ENCODE data around the gene NQO2. TPM values are rescaled to one million over a fixed set of nuclear protein-coding genes. Genes with fewer than 3 reads are reported as not detected.
"Not testable (repeated sequence)": the region's sequence is repeated elsewhere in the genome, so short reads cannot be mapped to it uniquely, and the experiment has no call there.

The NQO2 gene
- total RNA-seq, 1 donor from 2014 or later = 31.6 TPM

- ATAC-seq = peak; percentile 73
Observed at GRCh38 chr6:2989332-2990247, 10.1 kb upstream of the NQO2 start.

- no peak for ATAC-seq
Observed at GRCh38 chr6:2990248-2990931, 9.3 kb upstream of the NQO2 start.

GRCh38 chr6:2990932-2991506 is 8.7 kb upstream of the NQO2 start:
- no peak for ATAC-seq

- ATAC-seq = no peak
Observed at GRCh38 chr6:2992330-2992979, 7.2 kb upstream of the NQO2 start.

- no peak for ATAC-seq
Observed at GRCh38 chr6:2993755-2994317, 5.9 kb upstream of the NQO2 start.

- ATAC-seq = peak; percentile 74
Observed at GRCh38 chr6:2998249-2998997, 1.3 kb upstream of the NQO2 start.

- peak; percentile 44 for ATAC-seq
Observed at GRCh38 chr6:2998998-2999617, 586 bp upstream of the NQO2 start.

GRCh38 chr6:3001146-3001772 is 1.6 kb downstream of the NQO2 start:
- no peak for ATAC-seq

- peak; percentile 34 for ATAC-seq
Observed at GRCh38 chr6:3001773-3002293, 2.1 kb downstream of the NQO2 start.

GRCh38 chr6:3003226-3003625 is 3.5 kb downstream of the NQO2 start:
- ATAC-seq = not testable (repeated sequence)

- ATAC-seq = no peak
Observed at GRCh38 chr6:3005077-3005476, 5.4 kb downstream of the NQO2 start.

GRCh38 chr6:3005874-3006273 is 6.2 kb downstream of the NQO2 start:
- no peak for ATAC-seq

- ATAC-seq = no peak
Observed at GRCh38 chr6:3006476-3006875, 6.8 kb downstream of the NQO2 start.

GRCh38 chr6:3007571-3007970 is 7.9 kb downstream of the NQO2 start:
- no peak for ATAC-seq

- not testable (repeated sequence) for ATAC-seq
Observed at GRCh38 chr6:3008712-3009265, 9.1 kb downstream of the NQO2 start.

GRCh38 chr6:3009930-3010329 is 10.2 kb downstream of the NQO2 start:
- ATAC-seq = no peak

- ATAC-seq = no peak
Observed at GRCh38 chr6:3011158-3011557, 11.5 kb downstream of the NQO2 start.

- ATAC-seq = no peak
Observed at GRCh38 chr6:3011592-3011991, 11.9 kb downstream of the NQO2 start.

- peak; percentile 91 for ATAC-seq
Observed at GRCh38 chr6:3013486-3013885, 13.8 kb downstream of the NQO2 start.
